Ureter (tissue), 1 donor: ENCODE data around the gene SYNE1. TPM values are rescaled to one million over a fixed set of nuclear protein-coding genes. Genes with fewer than 3 reads are reported as not detected.

Source experiments
- DNase-seq: peaks from one replicate; pipeline ENCODE4 v3.0.0-alpha.2; 2020; ENCODE audit warnings: low spot score
- total RNA-seq: library from RNA; stranded (reverse); gene quantifications from one replicate; pipeline ENCODE4 v1.2.4, GENCODE V29; 2023
- donor health status: DM: yes; HTN: yes; CAD: no.

Gene SYNE1
- total RNA-seq, 1 donor from 2014 or later: 197 TPM

GRCh38 chr6:152233547-152234320, 403.4 kb downstream of the SYNE1 start:
- DNase-seq: no peak

- DNase-seq: no peak
These were observed 404.5 kb downstream of the SYNE1 start for GRCh38 chr6:152232501-152233151.

- DNase-seq: no peak
These were observed 407.8 kb downstream of the SYNE1 start for GRCh38 chr6:152229330-152229729.

- DNase-seq: no peak
These were observed 411.0 kb downstream of the SYNE1 start for GRCh38 chr6:152226119-152226518.

- DNase-seq: no peak
These were observed 411.8 kb downstream of the SYNE1 start for GRCh38 chr6:152225241-152225934.

GRCh38 chr6:152223636-152224035, 413.5 kb downstream of the SYNE1 start:
- no peak for DNase-seq

- DNase-seq: no peak
These were observed 415.1 kb downstream of the SYNE1 start for GRCh38 chr6:152221806-152222628.

GRCh38 chr6:152220786-152221185, 416.4 kb downstream of the SYNE1 start:
- DNase-seq: no peak

- no peak for DNase-seq
These were observed 418.3 kb downstream of the SYNE1 start for GRCh38 chr6:152218887-152219286.

- DNase-seq: no peak
These were observed 424.7 kb downstream of the SYNE1 start for GRCh38 chr6:152212437-152212836.

GRCh38 chr6:152209211-152209610, 428.0 kb downstream of the SYNE1 start:
- no peak for DNase-seq

- DNase-seq: no peak
These were observed 429.0 kb downstream of the SYNE1 start for GRCh38 chr6:152207915-152208714.

- no peak for DNase-seq
These were observed 430.9 kb downstream of the SYNE1 start for GRCh38 chr6:152206072-152206818.

- DNase-seq: no peak
These were observed 432.6 kb downstream of the SYNE1 start for GRCh38 chr6:152204591-152204990.

GRCh38 chr6:152201120-152201519, 436.0 kb downstream of the SYNE1 start:
- DNase-seq: no peak

- DNase-seq: no peak
These were observed 441.3 kb downstream of the SYNE1 start for GRCh38 chr6:152195896-152196295.

- no peak for DNase-seq
These were observed 447.4 kb downstream of the SYNE1 start for GRCh38 chr6:152189736-152190135.

- DNase-seq: no peak
These were observed 449.2 kb downstream of the SYNE1 start for GRCh38 chr6:152188011-152188410.

GRCh38 chr6:152186840-152187239, 450.3 kb downstream of the SYNE1 start:
- no peak for DNase-seq

- no peak for DNase-seq
These were observed 452.1 kb downstream of the SYNE1 start for GRCh38 chr6:152184917-152185574.
